Measurements from ENCODE around the gene DDX54. TPM values are rescaled to one million over a fixed set of nuclear protein-coding genes. Genes with fewer than 3 reads are reported as not detected.

The DDX54 gene
- total RNA-seq, 8 experiments from 2014 or later, result 19.2 to 57.8 (median 36.7) TPM

GRCh38 chr12:113162102-113163029, 22.9 kb downstream of the DDX54 start:
- in situ Hi-C loops (cut with MboI; ENCODE audit: low pct_unique_long_range_greater_than_20kb in 2 of 9, low sequenced_read_pairs in 9 of 9, unreplicated experiment in 9 of 9), result loop anchor here in 4 of 9 experiments (10.0 to 25.0 kb wide), 2 partner anchors 100 to 108 kb away; partner anchors contain the start of gene DTX1 (in 4 of the 4)
- ATAC-seq (replicated peaks in 6 of 8), result peak in 5 of 8 experiments; percentile 47 to 66 (median 61)
- H3K4me3 ChIP-seq, result peak overlapping the region in 2 of 5 donors; percentile 7 to 10
- peak overlapping the region; percentile 67 to 88 for H3K27ac ChIP-seq
- H3K4me1 ChIP-seq (replicated peaks in 1 of 2), result peaks cover 27 to 29% of the 10 kb centered on the region in 2 donors
- 10 to 100% (median 64%) methylated on average over 2 to 11 of the region's 25 CpGs; no CpG with 5 or more reads in 4 of the 10 experiments for WGBS, 10 experiments

GRCh38 chr12:113161415-113162016, 23.8 kb downstream of the DDX54 start:
- peak overlapping the region in 2 of 5 donors; percentile 9 to 10 for H3K4me3 ChIP-seq
- 0% methylated on average over 2 of the region's 26 CpGs; no CpG with 5 or more reads in 9 of the 10 experiments for WGBS, 10 experiments
- ATAC-seq (replicated peaks in 6 of 8), result peak in 7 of 8 experiments; percentile 12 to 95 (median 92)
- in situ Hi-C loops (cut with MboI; ENCODE audit: low pct_unique_long_range_greater_than_20kb in 2 of 9, low sequenced_read_pairs in 9 of 9, unreplicated experiment in 9 of 9), result loop anchor here in 4 of 9 experiments (10.0 to 25.0 kb wide), 2 partner anchors 99 to 107 kb away; partner anchors contain the start of gene DTX1 (in 4 of the 4)
- peaks cover 27 to 29% of the 10 kb centered on the region in 2 donors for H3K4me1 ChIP-seq (replicated peaks in 1 of 2)
- peak overlapping the region; percentile 67 to 88 for H3K27ac ChIP-seq

- no CpG with 5 or more reads among the region's 7 CpGs for WGBS, 10 experiments
- Histone ChIP-seq H3K4me3 (no peak overlapping the region), H3K27ac (peak overlapping the region in 1 of 2 donors; percentile 62), H3K4me1 (replicated peaks in 1 of 2) (peaks cover 27 to 38% of the 10 kb centered on the region in 2 donors)
- in situ Hi-C loops (cut with MboI; ENCODE audit: low pct_unique_long_range_greater_than_20kb in 2 of 9, low sequenced_read_pairs in 9 of 9, unreplicated experiment in 9 of 9), result loop anchor here in 5 of 9 experiments (10.0 to 25.0 kb wide), 3 partner anchors 98 to 115 kb away; partner anchors contain the start of gene DTX1 (in 4 of the 5)
- peak in 3 of 8 experiments; percentile 4 to 83 (median 76) for ATAC-seq (replicated peaks in 6 of 8)
These were observed 25.3 kb downstream of the DDX54 start for GRCh38 chr12:113159937-113160336.

- 70 to 100% (median 100%) methylated on average over 1 to 3 of the region's 26 CpGs; no CpG with 5 or more reads in 3 of the 10 experiments for WGBS, 10 experiments
These were observed 26.7 kb downstream of the DDX54 start for GRCh38 chr12:113158439-113159203.

GRCh38 chr12:113157218-113157859, 27.9 kb downstream of the DDX54 start:
- Histone ChIP-seq H3K27ac (no peak overlapping the region), H3K4me1 (replicated peaks in 1 of 2) (peaks cover 19 to 33% of the 10 kb centered on the region in 2 donors), H3K4me3 (no peak overlapping the region)
- ATAC-seq (replicated peaks in 6 of 8), result no peak
- 70 to 100% (median 98%) methylated on average over 1 to 5 of the region's 12 CpGs; no CpG with 5 or more reads in 2 of the 10 experiments for WGBS, 10 experiments
- in situ Hi-C loops (cut with MboI; ENCODE audit: low pct_unique_long_range_greater_than_20kb in 2 of 9, low sequenced_read_pairs in 9 of 9, unreplicated experiment in 9 of 9), result loop anchor here in 4 of 9 experiments (10.0 to 25.0 kb wide), 2 partner anchors 95 to 113 kb away; partner anchors contain the start of gene DTX1 (in 3 of the 4)

More at GRCh38 chr12:113158439-113159203, 26.7 kb downstream of the DDX54 start:
- Histone ChIP-seq H3K4me1 (replicated peaks in 1 of 2) (peaks cover 27 to 38% of the 10 kb centered on the region in 2 donors), H3K4me3 (no peak overlapping the region), H3K27ac (no peak overlapping the region)
- no peak for ATAC-seq (replicated peaks in 6 of 8)
- in situ Hi-C loops (cut with MboI; ENCODE audit: low pct_unique_long_range_greater_than_20kb in 2 of 9, low sequenced_read_pairs in 9 of 9, unreplicated experiment in 9 of 9), result loop anchor here in 4 of 9 experiments (10.0 to 25.0 kb wide), 2 partner anchors 96 to 114 kb away; partner anchors contain the start of gene DTX1 (in 3 of the 4)

- WGBS, 10 experiments, result 17 to 100% (median 87%) methylated on average over 1 to 5 of the region's 7 CpGs; no CpG with 5 or more reads in 4 of the 10 experiments
- Histone ChIP-seq H3K4me1 (replicated peaks in 1 of 2) (peaks cover 7 to 20% of the 10 kb centered on the region in 2 donors), H3K4me3 (no peak overlapping the region), H3K27ac (no peak overlapping the region)
- in situ Hi-C loops (cut with MboI; ENCODE audit: low pct_unique_long_range_greater_than_20kb in 2 of 9, low sequenced_read_pairs in 9 of 9, unreplicated experiment in 9 of 9), result loop anchor here in 4 of 9 experiments (10.0 to 25.0 kb wide), 2 partner anchors 93 to 111 kb away; partner anchors contain the start of gene DTX1 (in 3 of the 4)
- ATAC-seq (replicated peaks in 6 of 8), result no peak
These were observed 29.6 kb downstream of the DDX54 start for GRCh38 chr12:113155646-113156045.

GRCh38 chr12:113155060-113155459, 30.2 kb downstream of the DDX54 start:
- H3K4me3 ChIP-seq, result no peak overlapping the region
- WGBS, 10 experiments, result 67 to 100% (median 100%) methylated on average over 1 to 7 of the region's 12 CpGs; no CpG with 5 or more reads in 5 of the 10 experiments
- peaks cover 3 to 16% of the 10 kb centered on the region in 2 donors for H3K4me1 ChIP-seq (replicated peaks in 1 of 2)
- ATAC-seq (replicated peaks in 6 of 8), result no peak
- in situ Hi-C loops (cut with MboI; ENCODE audit: low pct_unique_long_range_greater_than_20kb in 2 of 9, low sequenced_read_pairs in 9 of 9, unreplicated experiment in 9 of 9), result loop anchor here in 4 of 9 experiments (10.0 to 25.0 kb wide), 2 partner anchors 93 to 110 kb away; partner anchors contain the start of gene DTX1 (in 3 of the 4)
- H3K27ac ChIP-seq, result no peak overlapping the region

GRCh38 chr12:113154351-113154973, 30.8 kb downstream of the DDX54 start:
- in situ Hi-C loops (cut with MboI; ENCODE audit: low pct_unique_long_range_greater_than_20kb in 2 of 9, low sequenced_read_pairs in 9 of 9, unreplicated experiment in 9 of 9), result loop anchor here in 4 of 9 experiments (10.0 to 25.0 kb wide), 2 partner anchors 92 to 110 kb away; partner anchors contain the start of gene DTX1 (in 3 of the 4)
- no peak overlapping the region for H3K27ac ChIP-seq
- 2% methylated on average over 26 of the region's 51 CpGs; no CpG with 5 or more reads in 9 of the 10 experiments for WGBS, 10 experiments
- H3K4me3 ChIP-seq, result peak overlapping the region; percentile 0 to 9 (median 4)
- peak in 6 of 8 experiments; percentile 7 to 27 (median 21) for ATAC-seq (replicated peaks in 6 of 8)
- peaks cover 7 to 19% of the 10 kb centered on the region in 2 donors for H3K4me1 ChIP-seq (replicated peaks in 1 of 2)

- ATAC-seq (replicated peaks in 6 of 8), result peak; percentile 56 to 76 (median 68)
- Histone ChIP-seq H3K4me1 (replicated peaks in 1 of 2) (peaks cover 10 to 22% of the 10 kb centered on the region in 2 donors), H3K27ac (no peak overlapping the region), H3K4me3 (peak overlapping the region; percentile 15 to 29 (median 29))
- WGBS, 10 experiments, result 0 to 100% (median 26%) methylated on average over 1 to 28 of the region's 70 CpGs; no CpG with 5 or more reads in 3 of the 10 experiments
- in situ Hi-C loops (cut with MboI; ENCODE audit: low pct_unique_long_range_greater_than_20kb in 2 of 9, low sequenced_read_pairs in 9 of 9, unreplicated experiment in 9 of 9), result loop anchor here in 4 of 9 experiments (10.0 to 25.0 kb wide), 2 partner anchors 91 to 108 kb away; partner anchors contain the start of gene DTX1 (in 3 of the 4)
These were observed 32.2 kb downstream of the DDX54 start for GRCh38 chr12:113152835-113153814.
